PFSK-1 (cell line): ENCODE results near the gene DTD1.

Source experiments
- FOXP2 ChIP-seq: optimal IDR thresholded peaks from 2 replicates; pipeline ENCODE3; 2011; ENCODE audit warnings: borderline replicate concordance, control low read depth, inconsistent platforms; ENCODE audit not compliant: insufficient read depth; ENCODE audit errors: extremely low read length, extremely low read depth
- POLR2AphosphoS5 ChIP-seq: IDR thresholded peaks from 2 replicates; pipeline ENCODE4 v1.6.1; 2012; ENCODE audit warnings: low read depth, mild to moderate bottlenecking, control low read depth, low read length, moderate library complexity
- REST ChIP-seq, 2 experiments: IDR thresholded peaks; 2 replicates each; pipeline versions ENCODE4 v1.6.1 to v1.8.0; 2011 to 2012; ENCODE audit warnings: low read depth in 2 of 2, low read length in 2 of 2, control low read depth in 1 of 2, inconsistent platforms in 1 of 2, mild to moderate bottlenecking in 1 of 2, moderate library complexity in 1 of 2; ENCODE audit not compliant: insufficient read depth in 1 of 2
- SIN3A ChIP-seq: IDR thresholded peaks from 2 replicates; pipeline ENCODE4 v1.6.1; 2012; ENCODE audit warnings: mild to moderate bottlenecking, low read length, moderate library complexity, borderline replicate concordance; ENCODE audit not compliant: insufficient read depth
- TAF1 ChIP-seq: IDR thresholded peaks from 2 replicates; pipeline ENCODE4 v1.6.1; 2012; ENCODE audit warnings: low read length, control low read depth, borderline replicate concordance; ENCODE audit not compliant: insufficient read depth

- no peak for TF ChIP-seq POLR2AphosphoS5
- TF ChIP-seq TAF1 = no peak
- no peak for TF ChIP-seq SIN3A
- TF ChIP-seq REST (IDR thresholded peaks at IDR 0.05; ENCODE audit: insufficient read depth in 1 of 2, low read depth in 2 of 2, low read length in 2 of 2) = no peak
- TF ChIP-seq FOXP2 = no peak
Measured at GRCh38 chr20:18589941-18590674, 2.3 kb downstream of the DTD1 start.
